ENCODE results near the gene PSAT1.

DNA sequence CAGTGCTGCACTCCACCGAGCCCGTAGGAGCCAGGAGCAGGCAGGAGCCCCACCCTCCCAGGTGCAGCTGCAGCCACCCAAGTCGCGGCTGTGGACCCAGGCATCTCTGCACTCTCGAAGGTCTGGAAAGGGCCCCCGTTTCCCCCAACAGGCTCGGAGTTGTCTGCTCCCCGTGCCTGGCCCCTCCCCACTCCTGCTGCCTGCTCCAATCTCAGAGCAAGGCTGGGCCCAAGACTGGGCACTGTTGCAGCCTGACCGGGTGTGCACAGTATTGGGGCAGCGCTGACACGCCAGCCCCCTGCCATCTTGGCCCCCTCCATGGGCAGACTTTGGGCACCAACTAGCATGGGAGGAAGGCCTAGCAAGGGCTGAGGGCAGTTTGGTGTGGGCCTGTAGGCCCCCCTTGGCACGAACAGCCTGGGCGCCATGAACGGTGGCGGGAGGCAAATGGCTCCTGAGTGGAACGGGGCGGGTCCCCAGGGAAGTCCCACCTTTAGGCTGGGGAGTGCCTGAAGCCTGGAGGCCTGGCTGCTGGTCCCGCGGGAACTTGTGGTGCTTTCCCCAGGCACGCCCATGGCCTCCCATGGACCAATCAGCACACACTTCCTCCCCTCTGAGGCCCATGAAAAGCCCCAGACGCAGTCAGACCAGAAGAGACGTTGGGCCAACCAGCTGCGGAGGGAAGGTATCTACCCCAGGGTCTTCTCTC lies 60.4 kb downstream of the PSAT1 start:
- TF ChIP-seq, protein P1, sequence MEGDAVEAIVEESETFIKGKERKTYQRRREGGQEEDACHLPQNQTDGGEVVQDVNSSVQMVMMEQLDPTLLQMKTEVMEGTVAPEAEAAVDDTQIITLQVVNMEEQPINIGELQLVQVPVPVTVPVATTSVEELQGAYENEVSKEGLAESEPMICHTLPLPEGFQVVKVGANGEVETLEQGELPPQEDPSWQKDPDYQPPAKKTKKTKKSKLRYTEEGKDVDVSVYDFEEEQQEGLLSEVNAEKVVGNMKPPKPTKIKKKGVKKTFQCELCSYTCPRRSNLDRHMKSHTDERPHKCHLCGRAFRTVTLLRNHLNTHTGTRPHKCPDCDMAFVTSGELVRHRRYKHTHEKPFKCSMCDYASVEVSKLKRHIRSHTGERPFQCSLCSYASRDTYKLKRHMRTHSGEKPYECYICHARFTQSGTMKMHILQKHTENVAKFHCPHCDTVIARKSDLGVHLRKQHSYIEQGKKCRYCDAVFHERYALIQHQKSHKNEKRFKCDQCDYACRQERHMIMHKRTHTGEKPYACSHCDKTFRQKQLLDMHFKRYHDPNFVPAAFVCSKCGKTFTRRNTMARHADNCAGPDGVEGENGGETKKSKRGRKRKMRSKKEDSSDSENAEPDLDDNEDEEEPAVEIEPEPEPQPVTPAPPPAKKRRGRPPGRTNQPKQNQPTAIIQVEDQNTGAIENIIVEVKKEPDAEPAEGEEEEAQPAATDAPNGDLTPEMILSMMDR (conservative IDR thresholded peaks at IDR 0.05 in 1 of 2, IDR thresholded peaks at IDR 0.05 in 1 of 2; ENCODE audit: extremely low read depth in 1 of 2, insufficient read depth in 1 of 2, low read depth in 1 of 2, low read length in 2 of 2), result no peak
- no peak for TF ChIP-seq EZH2 (IDR thresholded peaks at IDR 0.05; ENCODE audit: borderline replicate concordance, low read length)

Measured in mammary epithelial cell (primary cell).